NCI-H2107 (cell line): Measurements from ENCODE around the gene SLC29A4.
A peak's percentile ranks its signal among the peaks of the same experiment; 100 is the strongest.
"Not testable (repeated sequence)": the region's sequence is repeated elsewhere in the genome, so short reads cannot be mapped to it uniquely, and the experiment has no call there.

Experiments used
- DNase-seq: peaks from one replicate; lab custom pipeline; 2025; lab: John Stamatoyannopoulos, UW

Gene SLC29A4, protein sequence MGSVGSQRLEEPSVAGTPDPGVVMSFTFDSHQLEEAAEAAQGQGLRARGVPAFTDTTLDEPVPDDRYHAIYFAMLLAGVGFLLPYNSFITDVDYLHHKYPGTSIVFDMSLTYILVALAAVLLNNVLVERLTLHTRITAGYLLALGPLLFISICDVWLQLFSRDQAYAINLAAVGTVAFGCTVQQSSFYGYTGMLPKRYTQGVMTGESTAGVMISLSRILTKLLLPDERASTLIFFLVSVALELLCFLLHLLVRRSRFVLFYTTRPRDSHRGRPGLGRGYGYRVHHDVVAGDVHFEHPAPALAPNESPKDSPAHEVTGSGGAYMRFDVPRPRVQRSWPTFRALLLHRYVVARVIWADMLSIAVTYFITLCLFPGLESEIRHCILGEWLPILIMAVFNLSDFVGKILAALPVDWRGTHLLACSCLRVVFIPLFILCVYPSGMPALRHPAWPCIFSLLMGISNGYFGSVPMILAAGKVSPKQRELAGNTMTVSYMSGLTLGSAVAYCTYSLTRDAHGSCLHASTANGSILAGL

GRCh38 chr7:5282543-5283316 lies at the start of gene SLC29A4:
SLC29A4 (plus strand) TSS chr7:5282943; CDS start chr7:5287817, 4,874 bp downstream.
- DNase-seq, result no peak

DNA sequence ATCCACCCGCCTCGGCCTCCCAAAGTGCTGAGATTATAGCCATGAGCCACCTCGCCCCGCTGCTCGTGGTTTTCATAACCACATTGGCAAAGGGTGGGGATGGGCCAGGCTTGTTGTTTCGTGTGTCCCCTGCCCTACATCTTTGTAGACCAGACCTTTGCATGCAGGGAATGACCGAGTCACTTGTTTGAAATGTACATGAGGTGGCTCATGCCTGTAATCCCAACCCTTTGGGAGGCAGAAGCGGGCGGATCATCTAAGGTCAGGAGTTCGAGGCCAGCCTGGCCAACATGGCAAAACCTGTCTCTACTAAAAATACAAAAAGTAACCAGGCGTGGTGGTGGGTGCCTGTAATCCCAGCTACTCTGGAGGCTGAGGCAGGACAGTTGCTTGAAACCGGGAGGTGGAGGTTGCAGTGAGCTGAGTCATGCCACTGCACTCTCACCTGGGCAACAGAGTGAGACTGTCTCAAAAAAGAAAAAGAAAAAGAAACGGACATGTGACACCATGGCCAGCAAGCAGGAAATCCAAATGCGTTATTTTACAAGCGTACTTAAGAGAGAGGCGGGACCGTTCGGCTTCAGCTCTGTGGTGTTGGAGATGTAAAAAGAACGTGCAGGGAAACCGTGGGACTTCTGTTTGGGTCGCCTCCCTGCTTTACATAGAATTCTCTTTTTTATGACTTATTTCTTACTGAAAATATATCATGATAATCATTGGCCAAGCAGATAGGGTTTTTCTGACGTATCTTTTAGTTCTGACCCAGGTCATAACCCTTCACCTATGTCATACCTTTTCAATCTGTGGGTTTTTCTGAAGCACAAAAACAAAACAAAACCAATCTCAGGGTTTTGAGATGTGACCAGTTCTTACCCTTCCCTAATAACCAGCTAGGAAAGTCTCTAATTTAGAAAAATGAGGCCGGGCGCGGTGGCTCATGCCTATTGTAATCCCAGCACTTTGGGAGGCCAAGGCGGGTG lies 47.6 kb upstream of the SLC29A4 start:
- peak; percentile 55 for DNase-seq

- DNase-seq, result no peak
Observed at GRCh38 chr7:5237286-5237685, 45.5 kb upstream of the SLC29A4 start.

GRCh38 chr7:5238500-5238899 lies 44.2 kb upstream of the SLC29A4 start:
- DNase-seq, result no peak

DNA sequence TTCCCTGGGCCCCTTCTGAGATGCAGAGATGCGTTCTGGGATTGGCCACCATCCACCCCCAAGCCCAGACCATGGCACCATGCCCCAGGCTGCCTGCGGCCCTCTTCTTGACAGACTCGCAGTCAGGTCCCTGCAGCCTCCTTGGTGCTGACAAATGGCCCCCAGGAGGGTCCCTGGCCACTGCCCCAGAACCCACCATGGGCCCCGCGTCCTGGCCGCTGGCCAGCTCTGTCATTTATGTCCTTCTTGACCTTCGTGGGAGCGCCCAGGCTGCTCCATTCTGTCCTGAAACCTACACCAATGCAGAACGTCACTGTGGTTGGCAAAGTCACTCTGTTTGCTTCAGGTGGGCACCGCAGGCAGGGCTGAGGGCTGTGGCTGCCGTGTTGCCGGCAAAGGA lies 39.5 kb upstream of the SLC29A4 start:
- no peak for DNase-seq

GRCh38 chr7:5248201-5248885 lies 34.4 kb upstream of the SLC29A4 start:
- no peak for DNase-seq

GRCh38 chr7:5250787-5251186 lies 32.0 kb upstream of the SLC29A4 start:
- DNase-seq, result not testable (repeated sequence)

DNA sequence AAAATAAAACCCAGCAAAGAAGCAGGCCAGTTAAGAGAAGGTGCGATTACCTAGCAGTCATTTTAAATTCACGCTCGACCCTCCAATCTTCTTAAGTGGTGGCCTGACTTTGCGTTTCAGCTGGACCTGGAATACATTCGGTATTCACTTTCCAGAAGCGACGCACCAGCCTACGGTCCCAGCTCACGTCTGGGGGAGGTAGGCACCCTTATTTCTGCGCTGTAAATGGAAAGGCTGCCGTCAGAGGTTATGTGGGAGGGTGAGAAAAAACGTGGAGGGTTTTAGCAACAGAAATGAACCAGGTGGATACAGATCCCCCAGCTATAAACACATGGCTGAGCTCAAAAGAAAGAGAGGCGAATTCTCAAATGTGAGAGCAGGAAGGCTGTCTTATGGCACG lies 29.2 kb upstream of the SLC29A4 start:
- DNase-seq, result not testable (repeated sequence)

DNA sequence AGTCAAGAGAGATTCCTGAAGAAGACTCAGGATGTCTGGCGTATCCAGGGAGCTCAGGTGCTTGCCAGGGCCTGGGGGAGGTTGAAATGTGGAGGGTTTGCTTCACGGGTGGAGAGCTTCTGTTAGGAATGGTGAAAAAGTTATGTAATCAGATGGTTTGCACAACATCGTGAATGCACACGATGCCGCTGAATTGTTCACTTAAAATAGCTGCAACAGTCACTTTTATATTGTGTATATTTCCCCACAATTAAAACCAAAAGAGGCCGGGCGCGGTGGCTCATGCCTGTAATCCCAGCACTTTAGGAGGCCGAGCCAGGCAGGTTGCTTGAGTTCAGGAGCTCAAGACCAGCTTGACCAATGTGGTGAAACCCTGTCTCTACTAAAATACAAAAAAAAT lies 28.4 kb upstream of the SLC29A4 start:
- DNase-seq, result not testable (repeated sequence)

DNA sequence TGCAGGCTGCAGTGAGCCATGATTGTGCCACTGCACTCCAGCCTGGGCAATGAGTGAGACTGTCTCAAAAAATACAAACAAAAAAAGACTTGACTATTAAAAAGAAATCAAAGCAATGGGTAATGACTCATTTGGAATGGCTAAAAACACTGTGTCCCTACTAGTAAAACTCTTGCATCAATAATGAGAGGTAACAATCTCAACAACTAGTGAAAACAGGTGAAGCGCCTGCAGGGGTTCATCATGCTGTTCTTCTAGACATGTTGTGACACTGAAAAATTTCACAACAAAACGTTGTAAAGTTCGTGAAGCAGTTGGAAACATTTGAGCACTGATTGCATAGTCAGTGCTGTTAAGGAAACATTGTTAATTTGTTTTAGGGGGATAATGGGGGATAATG lies 26.9 kb upstream of the SLC29A4 start:
- no peak for DNase-seq

GRCh38 chr7:5260530-5261068 lies 22.1 kb upstream of the SLC29A4 start:
- DNase-seq, result not testable (repeated sequence)

DNA sequence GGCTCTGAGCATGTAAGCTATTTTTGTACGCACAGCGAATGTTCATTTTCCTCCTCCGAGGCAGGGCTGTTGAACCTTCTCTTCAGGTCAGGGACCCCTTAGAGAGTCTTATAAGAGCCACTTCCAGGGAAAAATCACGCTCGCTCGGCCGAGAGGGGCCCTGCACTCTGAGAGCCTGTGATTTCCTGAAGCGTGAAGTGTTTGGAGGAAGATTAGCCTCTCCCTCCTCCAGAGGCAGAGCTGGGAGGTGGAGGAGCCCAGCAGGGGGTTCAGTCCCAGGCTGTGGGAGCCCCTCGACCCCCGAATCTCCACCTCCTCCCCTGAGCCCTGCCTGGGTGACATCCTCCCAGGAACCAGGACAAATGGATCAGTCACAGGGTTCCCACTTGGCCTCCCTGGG lies 19.7 kb upstream of the SLC29A4 start:
- not testable (repeated sequence) for DNase-seq

DNA sequence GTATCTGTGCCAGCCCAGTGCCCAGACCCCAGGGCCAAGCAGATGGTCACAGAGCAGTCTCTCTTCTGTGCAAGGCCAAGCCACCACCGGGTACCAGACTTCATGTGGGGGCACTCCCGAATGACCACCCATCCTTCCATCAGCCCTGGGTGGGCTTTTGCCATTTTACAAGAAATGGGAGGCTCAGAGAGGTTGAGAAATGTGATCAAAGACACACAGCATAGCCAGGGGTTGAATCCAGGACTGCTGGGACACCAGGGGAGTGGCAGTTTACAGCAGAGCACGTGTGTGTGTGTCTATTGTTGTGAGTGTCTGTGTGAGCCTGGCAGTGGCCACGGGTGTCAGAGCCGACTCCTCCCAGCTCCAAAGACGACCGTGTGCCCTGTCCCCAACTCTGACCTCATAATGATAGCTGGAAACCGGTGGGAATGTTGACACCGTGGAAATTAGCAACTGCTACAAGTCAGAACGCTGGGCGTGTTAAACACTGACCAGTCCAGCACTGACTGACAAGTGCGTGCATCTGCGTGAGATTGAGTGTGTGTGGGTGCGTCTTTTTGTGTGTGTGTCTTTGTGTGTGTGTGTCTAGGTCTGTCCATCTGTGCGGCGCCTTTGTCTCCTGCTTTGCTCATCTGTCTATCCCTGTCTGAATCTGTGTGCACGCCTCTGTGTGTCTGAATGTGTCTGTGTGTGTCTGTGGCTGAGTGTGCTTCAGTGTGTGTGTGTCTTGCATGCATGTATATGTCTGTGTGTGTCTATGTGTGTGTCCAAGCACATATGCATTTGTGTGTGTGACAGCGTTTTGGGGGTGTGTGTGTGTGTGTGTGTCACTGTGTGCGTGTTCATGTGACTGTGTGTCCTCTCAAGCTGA lies 17.2 kb upstream of the SLC29A4 start:
- no peak for DNase-seq

GRCh38 chr7:5266191-5267028 lies 16.3 kb upstream of the SLC29A4 start:
- no peak for DNase-seq

- DNase-seq, result not testable (repeated sequence)
Observed at GRCh38 chr7:5267829-5268228, 14.9 kb upstream of the SLC29A4 start.

DNA sequence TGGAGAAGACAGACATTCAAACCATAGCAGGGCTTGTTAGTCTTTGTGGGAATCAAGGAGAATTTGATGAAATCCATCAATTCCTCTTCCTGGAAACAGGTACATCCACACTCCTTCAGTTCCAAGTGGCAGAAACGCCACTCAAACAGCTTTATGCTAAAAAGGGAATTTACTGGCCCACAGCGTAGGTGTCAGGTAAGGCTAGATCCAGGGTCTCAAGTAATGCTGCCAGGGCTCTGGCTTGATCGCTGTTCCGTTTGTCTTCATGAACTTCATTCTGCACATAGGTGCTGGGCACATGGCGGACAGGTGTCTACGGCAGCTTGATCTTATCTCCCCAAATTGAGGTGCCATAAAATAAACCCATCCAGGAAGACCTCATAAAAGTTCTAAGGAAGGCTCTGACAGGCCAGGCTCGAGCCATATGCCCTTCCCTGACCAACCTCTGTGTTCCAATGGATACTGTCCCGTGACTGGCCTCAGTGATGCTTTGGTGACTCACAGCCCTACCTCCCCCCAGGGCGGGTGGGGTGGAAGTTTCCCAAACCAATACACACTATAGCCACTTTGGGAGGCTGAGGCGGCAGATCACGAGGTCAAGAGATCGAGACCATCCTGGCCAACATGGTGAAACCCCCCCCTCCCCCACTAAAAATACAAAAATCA lies 12.6 kb upstream of the SLC29A4 start:
- DNase-seq, result not testable (repeated sequence)

DNA sequence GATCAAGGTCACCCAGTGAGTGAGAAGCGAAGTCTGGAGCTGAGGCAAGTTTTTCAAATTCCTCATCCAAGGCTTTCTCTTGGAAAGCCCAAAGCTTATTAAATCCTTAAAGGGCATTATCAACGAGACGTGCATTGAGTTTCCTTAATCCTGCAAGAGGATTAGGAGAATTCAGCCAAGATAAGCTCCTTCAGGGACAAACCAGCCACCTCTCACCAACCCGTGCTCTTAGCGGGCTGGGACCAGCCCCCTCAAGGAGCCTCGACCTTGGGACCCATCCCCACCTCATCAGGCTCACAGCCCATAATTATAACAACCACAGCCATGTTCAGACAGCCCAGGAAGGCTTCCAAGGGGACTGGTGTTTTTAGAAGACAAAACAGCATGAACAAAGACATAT lies 12.0 kb upstream of the SLC29A4 start:
- DNase-seq, result no peak

DNA sequence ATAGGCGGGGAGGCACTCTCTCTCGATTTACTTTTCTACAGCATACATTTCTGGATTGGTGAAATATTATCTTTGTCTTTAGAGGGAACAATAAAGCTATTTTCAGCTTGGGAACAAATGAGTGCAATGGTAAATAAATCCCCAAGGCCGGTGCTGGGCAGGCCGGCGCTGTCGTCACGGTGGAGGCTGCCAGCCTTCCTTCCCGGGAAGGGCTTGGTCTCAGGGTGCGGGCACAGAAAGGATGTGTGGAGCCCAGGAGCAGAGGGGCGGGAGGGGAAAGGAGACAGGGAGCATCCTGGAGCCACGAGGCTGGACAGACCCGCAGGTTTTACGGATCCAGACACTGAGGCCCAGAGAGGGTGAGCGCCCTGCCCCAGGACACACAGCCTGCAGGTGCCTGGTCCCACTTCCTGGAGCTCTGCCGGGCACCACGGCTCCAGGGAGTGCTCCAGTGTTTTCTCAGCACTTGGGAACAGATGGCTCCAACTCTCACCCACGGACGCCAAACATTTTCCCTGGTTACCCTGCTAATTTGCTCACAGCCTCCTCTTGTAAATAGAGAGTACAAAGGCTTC lies 8.8 kb upstream of the SLC29A4 start:
- DNase-seq, result not testable (repeated sequence)
